MM.1S (cell line): ENCODE results near the gene ALPK3.

Experiments used
- DNase-seq: peaks from one replicate; pipeline ENCODE4 v3.0.0-alpha.2; 2015
- H2AFZ ChIP-seq: fragments of 300-600 bp; sonication (generic); 2 replicates; pipeline ENCODE4 v1.6.0; 2016; ENCODE audit warnings: antibody characterized with exemption, low read length
- H3F3A ChIP-seq: fragments of 300-600 bp; sonication (generic); 2 replicates; pipeline ENCODE4 v1.6.1; 2016; ENCODE audit warnings: mild to moderate bottlenecking, antibody characterized with exemption, low read length, moderate library complexity, mixed read lengths; ENCODE audit not compliant: insufficient read depth
- H3K27ac ChIP-seq: fragments of 300-600 bp; sonication (generic); 2 replicates; pipeline ENCODE4 v1.5.1; 2016; ENCODE audit warnings: mild to moderate bottlenecking, low read length
- H3K27me3 ChIP-seq: fragments of 300-600 bp; sonication (generic); replicated peaks from 2 replicates; pipeline ENCODE4 v1.6.0; 2016; ENCODE audit warnings: low read length; ENCODE audit not compliant: insufficient read depth
- H3K36me3 ChIP-seq: fragments of 300-600 bp; sonication (generic); replicated peaks from 2 replicates; pipeline ENCODE4 v1.6.1; 2016; ENCODE audit warnings: mild to moderate bottlenecking, low read length, mixed read lengths; ENCODE audit not compliant: insufficient read depth
- H3K4me1 ChIP-seq: fragments of 300-600 bp; sonication (generic); 2 replicates; pipeline ENCODE4 v1.6.1; 2016; ENCODE audit warnings: low read length, mixed read lengths
- H3K4me2 ChIP-seq: fragments of 300-600 bp; sonication (generic); 2 replicates; pipeline ENCODE4 v1.6.0; 2016; ENCODE audit warnings: low read depth, low read length
- H3K4me3 ChIP-seq: fragments of 300-600 bp; sonication (generic); 2 replicates; pipeline ENCODE4 v1.5.1; 2016; ENCODE audit warnings: low read length, mixed read lengths
- H3K79me2 ChIP-seq: fragments of 300-600 bp; sonication (generic); 2 replicates; pipeline ENCODE4 v1.6.1; 2016; ENCODE audit warnings: mixed run types, low read length, mixed read lengths
- H3K9ac ChIP-seq: fragments of 300-600 bp; sonication (generic); 2 replicates; pipeline ENCODE4 v1.6.1; 2016; ENCODE audit warnings: low read length, mixed read lengths
- H3K9me2 ChIP-seq: fragments of 300-600 bp; sonication (generic); replicated peaks from 2 replicates; pipeline ENCODE4 v1.6.1; 2016; ENCODE audit warnings: mild to moderate bottlenecking, low read length, mixed read lengths; ENCODE audit not compliant: insufficient read depth
- H3K9me3 ChIP-seq: fragments of 300-600 bp; sonication (generic); replicated peaks from 2 replicates; pipeline ENCODE4 v1.6.1; 2016; ENCODE audit warnings: mild to moderate bottlenecking, low read length, mixed read lengths; ENCODE audit not compliant: insufficient read depth
- H4K20me1 ChIP-seq: fragments of 300-600 bp; sonication (generic); 2 replicates; pipeline ENCODE4 v1.6.1; 2016; ENCODE audit warnings: mild to moderate bottlenecking, low read length, moderate library complexity, mixed read lengths; ENCODE audit not compliant: insufficient read depth
- CTCF ChIP-seq: fragments of 300-600 bp; sonication (generic); IDR thresholded peaks from 2 replicates; pipeline ENCODE4 v1.5.1; 2016; ENCODE audit warnings: antibody characterized with exemption, low read length, mixed read lengths
- EZH2 ChIP-seq: fragments of 300-600 bp; sonication (generic); optimal IDR thresholded peaks from 2 replicates; pipeline ENCODE3; 2017; ENCODE audit warnings: low read depth, mild to moderate bottlenecking, antibody characterized with exemption, low read length, mixed read lengths
- EZH2phosphoT487 ChIP-seq: fragments of 300-600 bp; sonication (generic); IDR thresholded peaks from 2 replicates; pipeline ENCODE4 v1.6.1; 2018; ENCODE audit warnings: antibody characterized with exemption, low read length

Gene ALPK3

GRCh38 chr15:84773716-84774115 is 43.4 kb upstream of the ALPK3 start:
- peaks cover 96% of the 10 kb centered on the region for H3K79me2 ChIP-seq
- H3F3A ChIP-seq = no peaks in the 10 kb centered on the region
- H4K20me1 ChIP-seq = no peaks in the 10 kb centered on the region
- no peak overlapping the region for H2AFZ ChIP-seq
- no peak overlapping the region for H3K4me3 ChIP-seq
- H3K36me3 ChIP-seq = no peaks in the 10 kb centered on the region; the same call in 1 of the 2 replicates
- no peak overlapping the region for H3K9ac ChIP-seq
- no peaks in the 10 kb centered on the region for H3K27me3 ChIP-seq
- H3K9me3 ChIP-seq = no peaks in the 10 kb centered on the region
- no peaks in the 10 kb centered on the region for H3K9me2 ChIP-seq
- H3K4me1 ChIP-seq = no peaks in the 10 kb centered on the region
- no peak for DNase-seq
- TF ChIP-seq EZH2 (no peak), EZH2phosphoT487 (no peak), CTCF (no peak)
- no peak overlapping the region for H3K4me2 ChIP-seq
- no peak overlapping the region for H3K27ac ChIP-seq

GRCh38 chr15:84775867-84776449 is 41.2 kb upstream of the ALPK3 start:
- TF ChIP-seq EZH2phosphoT487 (no peak), EZH2 (no peak), CTCF (no peak)
- Histone ChIP-seq H3F3A (no peaks in the 10 kb centered on the region), H3K9me2 (no peaks in the 10 kb centered on the region), H4K20me1 (no peaks in the 10 kb centered on the region), H3K4me1 (no peaks in the 10 kb centered on the region), H3K79me2 (peaks cover 90% of the 10 kb centered on the region), H2AFZ (no peak overlapping the region), H3K36me3 (no peaks in the 10 kb centered on the region; the same call in 1 of the 2 replicates), H3K4me2 (no peak overlapping the region), H3K27me3 (no peaks in the 10 kb centered on the region), H3K4me3 (no peak overlapping the region), H3K9ac (no peak overlapping the region), H3K27ac (no peak overlapping the region), H3K9me3 (no peaks in the 10 kb centered on the region)
- no peak for DNase-seq

DNA sequence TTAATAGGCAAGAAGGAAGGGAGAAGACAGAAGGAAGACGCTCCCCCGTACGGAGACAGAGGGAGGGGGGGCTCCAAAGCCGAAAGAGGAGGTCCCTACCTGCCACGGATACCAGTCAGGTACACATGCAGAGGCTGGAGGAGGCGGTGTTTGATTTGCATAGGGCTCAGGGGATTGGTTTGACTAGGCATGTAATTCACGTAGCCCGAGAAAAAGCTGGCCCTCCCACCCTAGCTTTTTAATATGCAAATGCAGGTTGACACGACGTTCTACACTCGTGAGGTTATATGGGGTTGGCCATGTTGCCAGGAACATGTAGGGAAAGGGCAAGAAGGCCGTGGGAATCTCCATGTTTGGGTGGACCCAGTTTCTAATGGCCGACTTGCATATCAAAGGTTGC is 39.0 kb upstream of the ALPK3 start:
- Histone ChIP-seq H3K79me2 (peaks cover 91% of the 10 kb centered on the region), H3K9me3 (no peaks in the 10 kb centered on the region), H3K27ac (no peak overlapping the region), H3K4me3 (no peak overlapping the region), H3K9ac (no peak overlapping the region), H3F3A (no peaks in the 10 kb centered on the region), H3K27me3 (no peaks in the 10 kb centered on the region), H4K20me1 (no peaks in the 10 kb centered on the region), H2AFZ (no peak overlapping the region), H3K4me2 (no peak overlapping the region), H3K36me3 (peaks cover 5% of the 10 kb centered on the region; the same call in 1 of the 2 replicates), H3K4me1 (no peaks in the 10 kb centered on the region), H3K9me2 (no peaks in the 10 kb centered on the region)
- no peak for DNase-seq
- no peak for TF ChIP-seq EZH2phosphoT487
- TF ChIP-seq CTCF = no peak
- no peak for TF ChIP-seq EZH2
